ENCODE results near the gene TCP11L2. TPM values are rescaled to one million over a fixed set of nuclear protein-coding genes. Genes with fewer than 3 reads are reported as not detected.
"Not testable (repeated sequence)": the region's sequence is repeated elsewhere in the genome, so short reads cannot be mapped to it uniquely, and the experiment has no call there.

TCP11L2 gene
- total and polyA plus RNA-seq, 8 donors = 3.5 to 24.4 (median 11.0) TPM

DNA sequence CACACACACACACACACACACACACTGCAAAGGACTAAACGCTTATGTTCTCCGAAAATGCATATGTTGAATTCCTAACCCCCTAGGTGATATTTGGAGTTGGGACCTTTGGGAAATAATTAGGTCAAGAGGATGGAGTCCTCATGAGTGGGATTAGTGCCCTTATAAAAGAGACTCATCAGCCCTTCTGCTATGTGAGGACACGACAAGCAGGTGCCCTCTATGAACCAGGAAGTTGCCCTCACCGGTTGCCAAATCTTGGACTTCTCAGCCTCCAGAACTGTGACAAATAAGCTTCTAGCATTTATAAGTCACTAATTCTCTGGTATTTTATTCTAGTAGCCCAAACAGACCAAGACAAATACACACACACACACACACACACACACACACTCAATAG lies 20.7 kb upstream of the TCP11L2 start:
- Histone ChIP-seq H3K9me3 (no peaks in the 10 kb centered on the region), H3K4me3 (no peak overlapping the region), H3K36me3 (no peaks in the 10 kb centered on the region), H3K27me3 (no peaks in the 10 kb centered on the region), H3K4me1 (peaks cover 0 to 15% (median 8%) of the 10 kb centered on the region in 3 donors), H3K27ac (no peak overlapping the region)
- FAIRE-seq (no peak), ATAC-seq (peak in 3 of 4 donors; percentile 16 to 32 (median 29)), DNase-seq (no peak)
- TF ChIP-seq CTCF (IDR thresholded peaks at IDR 0.05) = no peak
- WGBS, 2 donors = 77 to 81% methylated on average over 4 of the region's 4 CpGs
- intact Hi-C loops (cut with DNase I) = loop anchor here in 2 of 3 donors (5.0 kb wide), 1 partner anchor 55 kb away; no protein-coding TSS in a partner anchor

DNA sequence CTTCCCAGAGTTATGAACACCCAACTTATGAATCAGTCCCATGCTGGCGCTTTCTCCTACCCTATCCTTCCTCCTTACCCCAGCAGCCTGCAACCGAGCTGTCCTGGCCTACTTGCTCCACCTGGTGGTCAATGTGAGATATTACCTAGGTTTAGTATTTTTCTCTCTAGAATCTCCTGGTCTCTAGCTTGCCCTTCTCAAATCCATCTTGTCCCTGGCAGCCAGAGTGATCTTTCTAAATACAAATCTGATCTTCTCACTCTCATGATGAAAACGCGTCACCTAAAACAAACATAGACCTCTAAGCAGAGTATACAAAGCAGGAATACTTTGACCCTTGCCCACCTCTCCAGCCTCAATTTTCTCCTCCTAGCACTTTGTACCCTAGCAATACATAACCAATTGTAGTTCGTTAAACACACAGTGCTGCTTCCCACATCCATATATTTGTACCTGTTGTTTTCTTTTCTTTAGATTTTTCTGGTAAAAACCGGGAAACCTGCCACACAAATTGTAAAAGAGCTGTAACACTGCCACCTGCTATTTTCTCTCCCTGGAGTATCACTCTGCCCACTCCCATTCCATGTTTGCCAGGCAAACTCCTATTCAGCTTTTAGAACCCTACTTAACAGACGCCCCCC lies 20.0 kb upstream of the TCP11L2 start:
- no peaks in the 10 kb centered on the region for H3K36me3 ChIP-seq
- H3K27ac ChIP-seq = no peak overlapping the region
- peak; percentile 87 to 96 (median 93) for ATAC-seq
- no peak for FAIRE-seq
- H3K9me3 ChIP-seq = no peaks in the 10 kb centered on the region
- no peaks in the 10 kb centered on the region for H3K27me3 ChIP-seq
- intact Hi-C loops (cut with DNase I) = loop anchor here in 2 of 3 donors (5.0 kb wide), 1 partner anchor 55 kb away; no protein-coding TSS in a partner anchor
- H3K4me1 ChIP-seq = peaks cover 0 to 9% (median 8%) of the 10 kb centered on the region in 3 donors
- WGBS, 2 donors = 11 to 15% methylated on average over 7 of the region's 7 CpGs
- peak in 4 of 6 donors; percentile 43 to 68 (median 55) for DNase-seq
- peak; percentile 52 to 79 (median 60) for TF ChIP-seq CTCF (IDR thresholded peaks at IDR 0.05)
- no peak overlapping the region for H3K4me3 ChIP-seq

GRCh38 chr12:106284358-106285105 lies 18.0 kb upstream of the TCP11L2 start:
- FAIRE-seq = no peak
- Histone ChIP-seq H3K4me1 (peaks cover 0 to 9% (median 8%) of the 10 kb centered on the region in 3 donors), H3K36me3 (no peaks in the 10 kb centered on the region), H3K9me3 (no peaks in the 10 kb centered on the region), H3K4me3 (no peak overlapping the region), H3K27ac (no peak overlapping the region), H3K27me3 (no peaks in the 10 kb centered on the region)
- no peak for ATAC-seq
- no peak for TF ChIP-seq CTCF (IDR thresholded peaks at IDR 0.05)
- WGBS, 2 donors = 52 to 55% methylated on average over 10 of the region's 10 CpGs
- intact Hi-C loops (cut with DNase I) = loop anchor here in 2 of 3 donors (5.0 kb wide), 1 partner anchor 57 kb away; no protein-coding TSS in a partner anchor
- DNase-seq = no peak

- Histone ChIP-seq H3K4me1 (peaks cover 0 to 5% (median 3%) of the 10 kb centered on the region in 3 donors), H3K9me3 (no peaks in the 10 kb centered on the region), H3K27ac (no peak overlapping the region), H3K27me3 (no peaks in the 10 kb centered on the region), H3K4me3 (no peak overlapping the region), H3K36me3 (no peaks in the 10 kb centered on the region)
- FAIRE-seq (no peak), DNase-seq (no peak), ATAC-seq (no peak)
- 50 to 62% methylated on average over 4 of the region's 4 CpGs for WGBS, 2 donors
- no peak for TF ChIP-seq CTCF (IDR thresholded peaks at IDR 0.05)
- intact Hi-C loops (cut with DNase I) = no loop called here
Observed at GRCh38 chr12:106285982-106286381, 16.6 kb upstream of the TCP11L2 start.

- H3K36me3 ChIP-seq; ATAC-seq; FAIRE-seq; intact Hi-C loops (cut with DNase I); H3K27ac ChIP-seq; H3K4me3 ChIP-seq; H3K4me1 ChIP-seq; H3K27me3 ChIP-seq; DNase-seq; H3K9me3 ChIP-seq: not testable (repeated sequence)
- 72 to 74% methylated on average over 14 of the region's 14 CpGs for WGBS, 2 donors
Observed at GRCh38 chr12:106286576-106287162, 15.9 kb upstream of the TCP11L2 start.
